GM18861 (cell line): Measurements from ENCODE around the gene CD3E.

Experiments used
- ATAC-seq: cut with Tn5 transposase; IDR thresholded peaks from one replicate; pipeline ENCODE4 v1.9.1; 2021; ENCODE audit not compliant: unreplicated experiment

CD3E gene

GRCh38 chr11:118304568-118305248, at the start of gene CD3E:
TSS of gene CD3E (plus strand) at chr11:118304730. CDS start at chr11:118304953, 223 bp downstream.
- ATAC-seq, result no peak

GRCh38 chr11:118258410-118258809, 46.1 kb upstream of the CD3E start:
- no peak for ATAC-seq

- no peak for ATAC-seq
These were observed 45.4 kb upstream of the CD3E start for GRCh38 chr11:118259138-118259537.

- ATAC-seq, result no peak
These were observed 44.2 kb upstream of the CD3E start for GRCh38 chr11:118260353-118260752.

GRCh38 chr11:118263112-118263511, 41.4 kb upstream of the CD3E start:
- ATAC-seq, result no peak

GRCh38 chr11:118263695-118264568, 40.6 kb upstream of the CD3E start, which contains the start of gene MPZL2:
TSS of gene MPZL2 (minus strand) at chr11:118264297. CDS start at chr11:118264153, 144 bp downstream.
- no peak for ATAC-seq

GRCh38 chr11:118264569-118265465, 39.7 kb upstream of the CD3E start:
- no peak for ATAC-seq

- no peak for ATAC-seq
These were observed 38.6 kb upstream of the CD3E start for GRCh38 chr11:118265954-118266353.

- ATAC-seq, result no peak
These were observed 37.0 kb upstream of the CD3E start for GRCh38 chr11:118267486-118267885.

GRCh38 chr11:118272001-118272400, 32.5 kb upstream of the CD3E start:
- no peak for ATAC-seq

- ATAC-seq, result no peak
These were observed 30.3 kb upstream of the CD3E start for GRCh38 chr11:118274186-118274585.

- ATAC-seq, result no peak
These were observed 29.4 kb upstream of the CD3E start for GRCh38 chr11:118275176-118275575.

- no peak for ATAC-seq
These were observed 28.1 kb upstream of the CD3E start for GRCh38 chr11:118276422-118276821.

- ATAC-seq, result no peak
These were observed 27.2 kb upstream of the CD3E start for GRCh38 chr11:118277312-118277711.

GRCh38 chr11:118281284-118281683, 23.2 kb upstream of the CD3E start:
- no peak for ATAC-seq

- ATAC-seq, result no peak
These were observed 21.9 kb upstream of the CD3E start for GRCh38 chr11:118282606-118283005.

GRCh38 chr11:118283037-118283636, 21.4 kb upstream of the CD3E start:
- no peak for ATAC-seq

GRCh38 chr11:118283756-118284350, 20.7 kb upstream of the CD3E start:
- no peak for ATAC-seq

GRCh38 chr11:118286545-118286944, 18.0 kb upstream of the CD3E start:
- no peak for ATAC-seq

GRCh38 chr11:118287006-118287405, 17.5 kb upstream of the CD3E start:
- ATAC-seq, result no peak
